HTR-8/SVneo (cell line): Measurements from ENCODE around the gene CXCR3.
A peak's percentile ranks its signal among the peaks of the same experiment; 100 is the strongest.

Experiments used
- DNase-seq: peaks from one replicate; pipeline ENCODE4 v3.0.0; 2011; ENCODE audit warnings: low spot score, mixed read lengths; ENCODE audit not compliant: insufficient read length
- FAIRE-seq: peaks from 2 replicates; lab custom pipeline; 2011; peaks lifted over from hg19 to GRCh38; lab: Jason Lieb, UNC

Gene CXCR3

DNA sequence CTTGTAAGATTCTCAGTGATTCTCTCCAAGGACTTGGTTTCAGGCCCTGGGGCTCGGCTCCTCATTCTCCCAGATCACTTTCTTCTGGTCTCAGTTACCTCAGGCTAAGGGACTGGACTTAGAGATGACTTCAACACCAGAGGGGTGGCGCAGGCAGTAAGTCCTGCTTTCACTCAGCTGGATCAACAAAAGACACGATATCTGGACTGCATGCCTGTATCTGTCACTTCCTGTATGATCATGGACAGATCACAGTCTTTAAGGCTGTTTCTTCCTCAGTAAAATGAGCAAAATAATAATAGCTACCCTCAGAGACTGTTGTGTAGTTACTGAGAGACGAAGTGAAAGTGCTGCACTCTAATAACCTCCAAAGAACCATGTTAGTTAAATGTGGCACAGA, 19.5 kb upstream of the CXCR3 start:
- DNase-seq (no peak), FAIRE-seq (peak; percentile 4)

DNA sequence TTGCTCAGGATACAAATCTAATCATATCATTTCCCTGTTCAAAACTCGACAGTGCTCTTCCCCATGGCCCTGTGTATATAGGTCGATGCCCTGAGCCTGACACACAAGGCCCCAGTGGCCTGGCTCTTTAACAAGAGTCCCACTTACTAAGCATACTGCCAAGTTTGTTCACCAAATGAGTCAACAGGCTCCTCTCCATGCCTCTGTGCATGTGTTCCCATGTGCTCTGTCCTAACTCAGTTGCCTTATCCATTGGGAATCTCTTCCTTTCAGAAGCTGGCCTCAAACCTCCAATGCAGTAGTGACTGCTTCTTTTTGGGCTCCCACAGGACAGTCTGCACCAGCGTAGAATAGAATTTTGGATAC, 18.9 kb upstream of the CXCR3 start:
- no peak for DNase-seq
- FAIRE-seq: no peak

- peak; percentile 79 for FAIRE-seq
These were observed 18.3 kb upstream of the CXCR3 start for GRCh38 chrX:71636438-71637252.

DNA sequence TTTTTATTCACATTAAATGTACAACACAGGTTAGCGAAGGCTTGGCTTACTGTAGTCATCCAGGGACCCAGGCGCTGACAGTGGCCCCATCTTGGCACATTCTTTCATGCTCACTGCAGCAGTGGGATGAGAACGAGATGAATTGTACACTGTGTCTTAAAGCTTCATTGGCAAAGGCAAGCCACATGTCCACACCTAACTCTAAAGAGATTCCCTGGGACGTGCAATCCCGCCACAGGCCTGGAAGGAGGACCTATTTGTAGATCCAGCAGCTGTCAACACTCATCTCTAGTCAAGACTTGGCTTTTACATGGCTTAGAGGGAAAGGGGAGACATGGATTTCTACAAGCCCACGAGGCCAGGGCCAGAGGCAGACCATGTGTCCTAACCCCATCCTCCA, 16.1 kb upstream of the CXCR3 start:
- no peak for DNase-seq

More at GRCh38 chrX:71636438-71637252, 18.3 kb upstream of the CXCR3 start:
- DNase-seq: no peak

GRCh38 chrX:71632923-71633657, 14.8 kb upstream of the CXCR3 start:
- DNase-seq (no peak), FAIRE-seq (no peak)

More for the DNA sequence above, 16.1 kb upstream of the CXCR3 start:
- FAIRE-seq: no peak

DNA sequence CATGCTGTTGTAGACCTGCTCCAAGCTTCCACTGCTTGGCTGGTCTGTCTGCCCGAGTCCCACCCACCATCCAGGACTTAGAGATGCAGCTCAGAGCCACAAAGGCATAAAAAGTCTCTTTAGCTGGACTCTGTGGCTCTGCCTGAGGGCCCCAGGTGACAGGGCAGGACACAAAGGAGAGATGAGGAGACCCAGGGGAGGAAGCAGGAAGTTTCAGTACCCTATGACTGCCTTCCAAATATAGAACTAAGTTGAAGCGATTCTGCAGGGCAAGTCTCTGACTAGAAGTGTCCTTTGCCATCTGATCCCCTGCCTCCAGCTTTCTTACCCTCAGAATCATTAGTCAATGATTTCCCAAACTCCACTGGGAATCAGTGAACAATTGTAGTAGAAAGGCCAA, 11.2 kb upstream of the CXCR3 start:
- FAIRE-seq: no peak
- DNase-seq: no peak

- FAIRE-seq: no peak
These were observed 9.5 kb upstream of the CXCR3 start for GRCh38 chrX:71627588-71628404.

DNA sequence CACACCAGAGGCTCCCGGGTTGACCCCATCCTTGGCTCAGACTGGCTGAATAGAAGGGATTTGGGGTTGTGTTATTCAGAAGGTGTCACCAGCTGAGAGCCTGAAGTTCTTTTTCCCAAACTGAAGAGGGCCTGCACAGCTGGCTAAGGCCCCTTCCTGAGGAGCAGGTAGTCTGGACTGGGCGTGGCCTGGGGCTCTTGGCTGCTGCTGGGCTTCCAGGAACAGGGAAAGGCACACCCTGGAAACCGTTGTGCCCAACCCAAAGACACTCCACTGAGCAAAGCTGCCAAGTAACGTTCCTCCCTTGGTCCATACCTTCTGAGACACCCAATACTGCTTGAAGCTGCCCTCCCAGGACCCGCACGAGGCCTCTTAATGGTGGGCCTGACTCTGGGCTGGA, 8.3 kb upstream of the CXCR3 start:
- no peak for FAIRE-seq
- DNase-seq: no peak

More at GRCh38 chrX:71627588-71628404, 9.5 kb upstream of the CXCR3 start:
- DNase-seq: no peak

GRCh38 chrX:71625471-71625870, 7.2 kb upstream of the CXCR3 start:
- FAIRE-seq (no peak), DNase-seq (no peak)

GRCh38 chrX:71623714-71624113, 5.4 kb upstream of the CXCR3 start:
- DNase-seq: no peak
- FAIRE-seq: no peak

DNA sequence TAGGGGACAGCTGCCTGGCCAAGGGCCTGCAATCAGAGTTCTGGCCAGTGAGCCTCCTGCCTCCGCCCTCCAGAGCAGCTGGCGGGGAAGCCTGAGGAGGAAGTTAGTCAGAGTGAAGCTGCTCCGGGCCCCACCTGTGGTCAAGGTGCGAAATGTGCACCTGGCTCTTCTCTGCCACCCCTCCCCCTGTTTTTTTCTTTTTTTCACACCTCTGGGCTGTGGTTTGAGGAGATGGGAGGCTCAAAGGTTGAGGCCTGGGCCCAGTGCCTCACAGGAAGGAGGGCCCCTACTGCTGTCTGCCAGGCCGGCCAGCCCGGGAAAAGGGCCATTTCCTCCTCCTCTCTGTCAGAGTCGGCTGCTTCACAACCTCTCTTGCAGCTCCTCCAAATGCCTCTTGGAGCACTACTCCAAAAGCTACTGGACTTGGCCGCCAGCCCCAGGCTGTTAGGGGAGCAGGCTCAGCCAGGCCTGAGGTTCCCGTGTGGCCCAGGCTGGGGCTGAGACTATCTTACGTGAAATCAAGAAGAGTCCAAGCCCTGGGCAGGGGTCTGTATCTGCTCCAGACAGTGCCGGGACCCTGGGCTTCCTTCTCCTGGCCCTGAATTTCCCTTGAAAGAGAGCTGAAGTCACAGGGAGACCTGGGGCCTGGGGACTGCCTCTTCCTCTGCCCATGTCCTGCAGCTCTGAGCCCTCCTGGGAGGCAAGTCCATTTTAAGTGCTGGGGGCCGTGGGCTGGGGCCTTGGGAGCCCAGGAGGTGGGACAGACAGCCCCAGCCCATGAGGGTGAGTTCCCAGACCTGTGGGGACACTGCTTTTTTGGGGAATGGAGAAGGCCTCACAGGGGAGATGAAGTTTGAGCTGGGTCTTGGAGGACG, 4.5 kb upstream of the CXCR3 start:
- peak; percentile 77 for DNase-seq
- no peak for FAIRE-seq

GRCh38 chrX:71622032-71622575, 3.8 kb upstream of the CXCR3 start:
- DNase-seq: no peak
- no peak for FAIRE-seq

- no peak for DNase-seq
- no peak for FAIRE-seq
These were observed 3.3 kb upstream of the CXCR3 start for GRCh38 chrX:71621603-71622002.

- no peak for DNase-seq
These were observed 1.7 kb upstream of the CXCR3 start for GRCh38 chrX:71619986-71620385.

DNA sequence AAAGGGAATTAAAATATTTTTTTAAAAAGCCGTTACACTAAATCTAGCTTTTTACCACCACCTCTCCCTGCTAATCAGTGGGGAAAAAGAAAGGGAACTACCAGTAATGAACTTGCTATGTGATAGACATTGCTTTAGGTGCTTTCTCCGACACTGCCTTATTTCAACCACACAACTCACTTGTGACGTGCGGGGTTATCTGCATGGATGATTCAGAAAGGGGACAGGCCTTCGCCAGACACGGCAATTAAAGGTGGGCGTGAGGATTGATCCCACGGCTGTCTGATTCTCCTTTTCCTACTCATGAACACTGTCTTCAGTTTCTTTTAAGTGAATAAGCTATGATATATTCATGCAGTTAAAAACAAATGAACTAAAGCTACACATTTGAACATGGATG, 882 bp upstream of the CXCR3 start:
- DNase-seq: no peak
- no peak for FAIRE-seq

More at GRCh38 chrX:71619986-71620385, 1.7 kb upstream of the CXCR3 start:
- no peak for FAIRE-seq

DNA sequence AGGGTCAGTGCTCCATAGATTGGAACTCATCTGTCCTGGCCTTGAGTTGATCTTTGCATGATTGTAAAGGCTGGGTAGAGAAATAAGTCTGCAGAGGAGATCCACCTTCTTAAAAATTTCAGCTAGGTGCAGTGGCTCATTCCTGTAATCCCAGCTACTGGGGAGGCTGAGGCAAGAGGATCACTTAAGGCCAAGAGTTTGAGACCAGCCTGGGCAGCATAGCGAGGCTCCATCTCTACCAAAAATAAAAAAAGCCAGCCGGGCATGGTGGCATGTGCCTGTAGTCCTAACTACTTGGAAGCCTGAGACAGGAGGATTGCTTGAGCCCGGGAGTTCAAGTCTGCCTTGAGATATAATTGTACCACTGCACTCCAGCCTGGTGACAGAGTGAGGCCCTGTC, 476 bp upstream of the CXCR3 start:
- FAIRE-seq: no peak

GRCh38 chrX:71617742-71618141, 569 bp downstream of the CXCR3 start:
- no peak for DNase-seq
- FAIRE-seq: no peak

More for the DNA sequence above, 476 bp upstream of the CXCR3 start:
- no peak for DNase-seq

- DNase-seq: no peak
- peak; percentile 20 for FAIRE-seq
These were observed 1.4 kb downstream of the CXCR3 start for GRCh38 chrX:71616672-71617529.
